Vagina (tissue), 2 donors: ENCODE results near the gene GATAD2B.

Experiments
- POLR2A ChIP-seq, 2 donors: fragments of 450-650 bp; IDR thresholded peaks; one replicate each; pipeline ENCODE4 v1.6.1; 2017; ENCODE audit warnings: antibody characterized with exemption in 2 of 2, mild to moderate bottlenecking in 2 of 2, moderate library complexity in 2 of 2
- POLR2AphosphoS5 ChIP-seq, 2 donors: sonication (generic); formaldehyde crosslinking; IDR thresholded peaks; one replicate each; pipeline ENCODE4 v1.9.0; 2017; ENCODE audit warnings: antibody characterized with exemption in 2 of 2, mild to moderate bottlenecking in 2 of 2, low read depth in 1 of 2; ENCODE audit not compliant: insufficient read depth in 1 of 2
- TF ChIP-seq, protein P1 (sequence below), 3 experiments: fragments of 450-650 bp in 2 of 3; fragments of 200-600 bp in 1 of 3; sonication (generic) in 1 of 3; IDR thresholded peaks; one replicate each; pipeline ENCODE4 v1.5.1; 2017 to 2019; ENCODE audit warnings: antibody characterized with exemption in 3 of 3, mild to moderate bottlenecking in 2 of 3, moderate library complexity in 2 of 3

DNA sequence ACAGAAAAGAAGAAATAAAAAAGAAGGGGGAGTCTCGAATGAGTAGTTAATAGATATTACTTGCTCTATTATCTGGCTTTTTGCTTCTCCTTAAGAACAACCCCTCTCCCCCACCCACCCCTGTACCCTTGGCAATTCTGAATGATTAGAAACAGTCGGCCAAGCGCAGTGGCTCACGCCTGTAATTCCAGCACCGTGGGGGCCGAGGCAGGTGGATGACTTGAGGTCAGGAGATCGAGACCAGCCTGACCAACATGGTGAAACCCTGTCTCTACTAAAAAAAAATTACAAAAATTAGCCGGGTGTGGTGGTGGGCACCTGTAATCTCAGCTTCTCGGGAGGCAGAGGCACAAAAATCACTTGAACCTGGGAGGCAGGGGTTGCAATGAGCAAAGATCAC lies 42.7 kb downstream of the GATAD2B start:
- TF ChIP-seq, protein P1, sequence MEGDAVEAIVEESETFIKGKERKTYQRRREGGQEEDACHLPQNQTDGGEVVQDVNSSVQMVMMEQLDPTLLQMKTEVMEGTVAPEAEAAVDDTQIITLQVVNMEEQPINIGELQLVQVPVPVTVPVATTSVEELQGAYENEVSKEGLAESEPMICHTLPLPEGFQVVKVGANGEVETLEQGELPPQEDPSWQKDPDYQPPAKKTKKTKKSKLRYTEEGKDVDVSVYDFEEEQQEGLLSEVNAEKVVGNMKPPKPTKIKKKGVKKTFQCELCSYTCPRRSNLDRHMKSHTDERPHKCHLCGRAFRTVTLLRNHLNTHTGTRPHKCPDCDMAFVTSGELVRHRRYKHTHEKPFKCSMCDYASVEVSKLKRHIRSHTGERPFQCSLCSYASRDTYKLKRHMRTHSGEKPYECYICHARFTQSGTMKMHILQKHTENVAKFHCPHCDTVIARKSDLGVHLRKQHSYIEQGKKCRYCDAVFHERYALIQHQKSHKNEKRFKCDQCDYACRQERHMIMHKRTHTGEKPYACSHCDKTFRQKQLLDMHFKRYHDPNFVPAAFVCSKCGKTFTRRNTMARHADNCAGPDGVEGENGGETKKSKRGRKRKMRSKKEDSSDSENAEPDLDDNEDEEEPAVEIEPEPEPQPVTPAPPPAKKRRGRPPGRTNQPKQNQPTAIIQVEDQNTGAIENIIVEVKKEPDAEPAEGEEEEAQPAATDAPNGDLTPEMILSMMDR (IDR thresholded peaks at IDR 0.05) = no peak
- no peak for TF ChIP-seq POLR2AphosphoS5 (IDR thresholded peaks at IDR 0.05; ENCODE audit: insufficient read depth in 1 of 2, low read depth in 1 of 2)
- no peak for TF ChIP-seq POLR2A (IDR thresholded peaks at IDR 0.05)
